Stimulated activated naive CD8-positive, alpha-beta T cell treated with anti-CD3 and anti-CD28 coated beads, Interleukin-15, Interleukin-2, amounts not matched to agents 100 U/mL and 50 U/mL, for 24 hours (primary cell): ENCODE data around the gene PDIK1L.

Experiments used
- ATAC-seq: fragments of 150-1000 bp; cut with Tn5 transposase; one replicate; pipeline ENCODE4 v1.10.0; 2021
- DNase-seq: peaks from one replicate; pipeline ENCODE4 v3.0.0; 2021

Gene PDIK1L

DNA sequence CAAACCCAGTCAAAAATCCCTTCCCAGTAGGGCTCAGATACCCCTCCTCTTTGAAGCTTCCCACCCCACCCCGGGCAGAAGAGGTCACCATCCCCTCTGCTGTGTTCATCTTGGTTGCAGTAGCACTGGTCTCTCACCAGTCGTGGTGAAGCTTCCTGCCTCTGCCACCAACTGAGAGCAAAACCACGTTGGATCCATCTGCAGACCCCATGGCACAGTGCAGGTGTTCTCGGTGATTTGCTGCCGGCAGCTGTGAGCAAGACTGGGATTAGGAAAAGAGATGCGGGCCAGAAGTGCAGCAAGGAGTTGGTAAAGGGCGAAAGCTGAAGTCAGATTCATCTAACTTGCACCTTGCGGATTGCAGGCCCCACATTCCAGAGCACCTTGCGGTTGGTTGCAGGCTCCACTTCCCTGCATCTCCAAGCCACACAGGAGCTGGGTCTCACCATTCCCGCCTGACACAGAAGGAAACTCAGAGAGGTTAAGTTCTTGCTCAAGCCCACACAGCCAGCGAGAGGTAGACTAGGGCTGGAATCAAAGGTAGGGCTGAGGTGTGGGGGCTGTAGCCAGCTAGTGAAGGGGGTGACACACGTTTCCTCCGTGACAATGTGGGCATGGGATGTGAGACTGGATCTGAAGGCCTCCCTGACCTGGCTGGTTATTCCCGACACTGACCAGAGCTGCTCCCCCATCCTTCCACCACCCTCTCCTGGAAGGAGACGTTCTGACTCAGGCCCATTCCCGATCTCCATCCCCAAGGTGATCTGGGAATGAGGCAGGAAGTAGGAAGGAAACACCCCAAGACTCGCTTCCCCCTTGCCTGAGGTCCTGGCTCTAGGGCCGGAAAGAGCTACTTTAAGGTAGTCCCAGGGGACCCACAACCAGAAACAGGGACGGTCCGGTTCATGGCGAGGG is 44.0 kb downstream of the PDIK1L start:
- DNase-seq: no peak
- no peak for ATAC-seq

DNA sequence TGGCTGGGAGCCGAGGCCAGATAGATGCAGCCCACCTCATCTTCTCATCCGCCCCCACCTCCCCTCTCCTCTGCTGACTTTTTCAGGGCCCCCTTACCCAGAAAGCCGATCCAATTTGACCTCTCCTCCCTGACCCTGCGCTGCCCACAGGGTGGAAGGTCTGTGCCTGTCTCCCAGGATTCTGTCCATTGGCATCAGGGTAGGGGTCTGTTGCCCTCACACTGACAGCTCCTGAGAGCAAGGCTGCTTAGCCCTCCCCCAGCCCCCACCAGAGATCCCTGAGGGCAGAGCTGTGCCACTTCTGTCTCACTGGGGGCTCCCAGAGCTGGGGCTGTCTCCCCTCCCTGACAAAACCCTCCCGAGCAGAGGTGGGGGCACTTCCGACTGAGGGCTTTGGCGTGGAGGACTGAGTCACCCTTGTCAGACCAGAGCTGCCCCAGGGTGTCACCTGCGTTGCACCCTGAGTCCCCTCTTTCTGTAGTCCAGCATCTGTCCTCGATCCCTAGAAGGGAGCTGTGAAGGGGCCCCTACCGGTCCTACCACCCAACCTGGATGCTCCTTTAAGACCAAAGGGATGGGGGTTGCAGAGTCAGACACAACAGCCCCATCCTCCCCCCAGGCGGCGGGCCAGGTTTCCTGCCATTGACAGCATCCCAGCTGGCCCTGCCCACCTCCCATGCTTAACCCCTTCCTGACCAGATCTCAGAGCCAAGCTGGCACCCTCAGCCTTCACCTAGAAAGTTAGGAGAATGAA is 44.8 kb downstream of the PDIK1L start:
- no peak for ATAC-seq

DNA sequence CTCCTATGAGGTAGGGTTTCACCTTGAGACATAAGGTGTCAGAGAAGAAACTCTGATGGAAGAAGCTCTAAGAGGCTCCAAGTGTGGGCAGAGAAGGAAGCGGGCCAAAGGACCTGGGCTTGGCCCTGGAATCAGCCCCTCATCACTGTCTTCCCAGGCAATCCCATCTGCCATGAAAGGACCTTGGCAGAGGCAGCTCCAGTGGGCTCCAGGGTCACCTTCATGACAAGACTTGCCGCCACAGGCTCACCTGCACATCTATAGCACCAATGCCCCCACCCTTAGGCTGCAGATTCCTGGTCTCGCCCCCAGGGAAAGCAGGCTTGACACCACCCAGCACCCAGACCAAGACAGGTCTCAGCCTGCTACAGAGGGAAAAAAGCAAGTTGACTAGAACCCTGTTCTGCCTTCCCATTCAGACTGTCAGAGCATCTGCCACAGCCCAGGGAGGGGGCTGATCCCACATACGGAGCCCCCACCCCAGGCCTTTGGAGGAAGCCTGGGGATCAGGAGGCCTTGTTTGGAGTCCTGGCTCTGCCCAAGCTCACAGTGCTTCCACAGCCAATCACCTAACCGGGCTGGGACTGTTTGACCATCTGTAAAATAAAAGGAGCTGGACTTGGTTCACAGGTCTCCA is 46.8 kb downstream of the PDIK1L start:
- DNase-seq (no peak), ATAC-seq (no peak)

More for the DNA sequence above, 44.8 kb downstream of the PDIK1L start:
- no peak for DNase-seq

DNA sequence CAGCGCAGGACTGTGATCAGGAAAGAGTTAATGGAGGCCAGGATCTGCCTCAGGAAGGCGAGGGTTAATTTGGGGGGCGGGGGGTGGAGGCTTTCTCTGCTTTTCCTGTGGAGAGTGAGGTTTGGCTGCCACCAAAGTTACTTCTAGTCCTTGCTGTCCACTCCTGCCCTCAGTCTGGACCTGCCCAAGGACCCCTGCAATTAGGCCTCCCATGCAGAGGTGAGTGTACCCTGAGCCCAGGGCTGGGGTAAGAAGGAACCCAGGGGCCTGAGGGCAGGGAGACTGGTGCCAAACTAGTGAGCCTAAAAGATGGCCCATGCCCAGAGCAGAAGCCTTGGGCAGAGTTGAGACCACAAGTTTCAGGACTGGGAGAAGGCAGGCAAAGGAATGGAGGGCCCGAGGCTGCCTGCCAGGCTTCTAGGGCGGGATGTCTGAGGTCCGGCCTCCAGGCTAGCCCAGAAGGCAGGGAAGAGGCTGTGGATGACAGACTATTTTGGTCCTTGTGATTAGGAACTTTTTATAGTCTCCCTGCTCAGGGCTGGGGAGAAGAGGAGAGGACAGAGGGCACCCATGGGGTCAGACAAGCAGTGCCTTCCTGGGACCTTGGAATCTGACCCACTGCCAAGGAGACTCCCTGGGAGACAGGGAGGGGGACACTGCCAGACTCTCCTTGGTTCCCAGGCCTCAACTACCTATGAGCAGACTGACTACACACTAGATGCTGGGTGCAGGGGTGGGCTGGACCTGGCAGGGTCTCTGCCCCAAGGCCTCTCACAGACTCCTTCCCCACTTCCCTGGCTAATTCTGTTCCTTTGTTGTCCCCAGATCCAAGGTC is 47.5 kb downstream of the PDIK1L start, which contains the start of gene FAM110D:
Gene FAM110D, plus strand, starts transcription at position 172 of the 835 bp plus-strand sequence. CDS start 2,213 bp downstream, outside the sequence.
- ATAC-seq (no peak), DNase-seq (no peak)

DNA sequence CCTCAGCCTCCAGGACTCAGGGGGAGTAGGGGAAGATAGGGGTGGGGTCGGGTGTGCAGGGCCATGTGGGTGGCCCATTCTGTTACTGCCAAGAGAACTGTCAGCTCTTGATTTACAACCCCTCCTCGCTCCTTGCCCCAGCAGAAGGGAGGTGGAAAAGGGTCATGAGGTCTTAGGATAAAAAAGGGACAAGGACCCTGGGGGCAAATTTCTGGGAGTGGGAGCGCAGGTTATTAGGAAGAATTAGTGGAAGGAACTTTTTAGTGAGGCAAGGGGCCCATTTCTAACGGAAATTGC is 48.1 kb downstream of the PDIK1L start:
- DNase-seq: no peak
- ATAC-seq: no peak

DNA sequence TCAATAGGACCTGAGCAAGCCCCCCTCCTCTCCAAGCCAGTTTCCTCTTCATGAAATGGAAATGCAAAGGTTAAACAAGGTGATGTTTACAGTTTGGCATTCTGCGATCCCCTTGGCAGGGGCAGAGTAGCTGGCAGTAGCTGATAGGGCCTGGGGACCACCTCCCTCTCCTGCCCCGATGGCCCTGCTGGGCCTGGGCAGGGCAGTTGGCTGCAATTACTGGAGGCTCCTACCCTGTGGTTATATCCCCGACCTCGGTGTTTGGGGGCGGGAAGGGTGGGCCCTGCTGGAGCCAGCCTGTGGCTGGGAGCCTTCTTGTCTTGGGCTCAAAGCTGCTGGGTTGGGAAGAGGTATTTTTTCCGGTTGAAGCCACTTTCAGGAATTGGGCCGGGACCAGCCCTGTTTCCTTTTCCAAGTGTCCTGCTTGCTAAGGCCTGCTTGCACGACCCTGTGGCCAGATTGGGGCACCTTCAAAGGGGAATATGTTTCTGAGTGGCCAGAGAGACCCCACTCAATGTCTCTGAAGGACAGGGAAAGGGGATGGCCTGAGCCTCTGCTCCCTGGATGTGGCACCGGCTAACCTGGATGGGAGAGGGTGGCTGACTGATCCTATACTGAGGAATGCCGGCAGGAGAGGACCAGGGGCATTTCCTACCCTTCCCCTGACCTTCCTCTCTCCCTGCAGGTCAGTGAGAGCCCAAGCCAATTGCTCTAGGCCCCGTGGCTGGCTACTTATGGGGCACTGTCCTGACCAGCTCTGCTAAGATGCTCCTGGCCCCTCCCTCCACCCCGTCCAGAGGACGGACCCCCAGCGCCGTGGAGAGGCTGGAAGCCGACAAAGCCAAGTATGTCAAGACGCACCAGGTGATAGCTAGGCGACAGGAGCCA is 49.1 kb downstream of the PDIK1L start:
- DNase-seq (no peak), ATAC-seq (no peak)

DNA sequence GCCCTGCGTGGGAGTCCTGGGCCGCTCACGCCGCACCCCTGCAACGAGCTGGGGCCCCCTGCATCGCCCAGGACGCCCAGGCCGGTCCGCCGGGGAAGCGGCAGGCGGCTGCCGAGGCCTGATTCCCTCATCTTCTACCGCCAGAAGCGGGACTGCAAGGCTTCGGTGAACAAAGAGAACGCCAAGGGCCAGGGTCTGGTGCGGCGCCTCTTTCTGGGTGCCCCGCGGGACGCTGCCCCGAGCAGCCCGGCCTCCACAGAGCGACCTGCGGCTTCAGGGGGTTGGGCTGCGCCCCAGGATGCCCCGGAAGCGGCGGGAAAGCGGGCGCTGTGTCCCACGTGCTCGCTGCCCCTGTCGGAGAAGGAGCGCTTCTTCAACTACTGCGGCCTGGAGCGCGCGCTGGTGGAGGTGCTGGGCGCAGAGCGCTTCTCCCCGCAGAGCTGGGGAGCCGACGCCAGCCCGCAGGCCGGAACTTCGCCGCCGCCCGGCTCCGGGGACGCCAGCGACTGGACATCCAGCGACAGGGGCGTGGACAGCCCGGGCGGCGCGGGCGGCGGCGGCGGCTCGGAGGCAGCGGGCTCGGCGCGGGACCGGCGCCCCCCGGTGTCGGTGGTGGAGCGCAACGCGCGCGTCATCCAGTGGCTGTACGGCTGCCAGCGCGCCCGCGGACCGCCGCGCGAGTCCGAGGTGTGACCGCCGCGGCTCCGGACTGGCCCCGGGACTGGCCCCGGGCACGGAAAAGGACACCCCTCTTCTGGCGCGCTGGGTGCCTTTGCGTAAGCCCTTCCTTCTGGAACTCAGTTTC is 50.0 kb downstream of the PDIK1L start:
- ATAC-seq (peak; percentile 49), DNase-seq (peak; percentile 54)

DNA sequence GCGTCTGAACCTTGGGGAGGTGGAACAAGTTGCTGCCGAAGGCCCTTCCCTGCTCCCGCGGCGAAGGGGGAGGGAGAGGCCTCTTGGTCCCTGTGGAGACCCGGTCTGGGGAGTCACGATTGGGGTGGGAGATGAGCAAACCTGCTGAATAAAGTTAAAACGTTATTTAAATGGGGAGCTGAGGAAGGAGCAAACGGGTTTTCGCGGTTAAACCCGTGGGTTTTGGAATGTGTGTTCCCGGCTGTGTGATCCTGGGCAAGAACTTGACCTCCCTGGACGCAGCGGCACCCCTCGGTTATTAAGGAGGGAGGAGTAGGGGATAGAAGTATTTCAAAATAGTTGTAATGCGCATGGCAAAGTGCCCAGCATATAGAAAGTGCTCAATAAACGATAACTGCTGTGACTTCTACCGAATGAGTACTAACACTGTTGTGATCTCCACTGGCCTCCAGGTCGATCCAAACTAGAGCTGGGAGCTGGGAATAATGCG is 50.6 kb downstream of the PDIK1L start:
- DNase-seq (no peak), ATAC-seq (no peak)

DNA sequence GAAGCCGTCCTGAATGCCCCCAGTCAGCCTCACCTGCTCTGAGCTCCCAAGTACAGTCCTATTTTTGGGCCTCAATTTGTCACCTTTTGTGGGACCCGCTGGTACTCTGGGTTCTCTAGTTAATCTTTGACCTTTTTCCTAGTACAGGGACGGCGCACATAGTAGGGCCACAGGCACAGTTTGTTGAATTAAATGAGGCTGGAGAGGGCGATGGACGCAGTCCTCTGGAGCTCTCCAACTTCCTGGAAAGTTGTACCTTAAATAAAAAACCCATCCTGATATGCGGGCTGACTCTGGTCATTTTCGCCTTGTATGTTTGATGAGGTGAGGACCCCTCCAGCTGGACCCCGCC is 52.0 kb downstream of the PDIK1L start:
- DNase-seq (no peak), ATAC-seq (no peak)

DNA sequence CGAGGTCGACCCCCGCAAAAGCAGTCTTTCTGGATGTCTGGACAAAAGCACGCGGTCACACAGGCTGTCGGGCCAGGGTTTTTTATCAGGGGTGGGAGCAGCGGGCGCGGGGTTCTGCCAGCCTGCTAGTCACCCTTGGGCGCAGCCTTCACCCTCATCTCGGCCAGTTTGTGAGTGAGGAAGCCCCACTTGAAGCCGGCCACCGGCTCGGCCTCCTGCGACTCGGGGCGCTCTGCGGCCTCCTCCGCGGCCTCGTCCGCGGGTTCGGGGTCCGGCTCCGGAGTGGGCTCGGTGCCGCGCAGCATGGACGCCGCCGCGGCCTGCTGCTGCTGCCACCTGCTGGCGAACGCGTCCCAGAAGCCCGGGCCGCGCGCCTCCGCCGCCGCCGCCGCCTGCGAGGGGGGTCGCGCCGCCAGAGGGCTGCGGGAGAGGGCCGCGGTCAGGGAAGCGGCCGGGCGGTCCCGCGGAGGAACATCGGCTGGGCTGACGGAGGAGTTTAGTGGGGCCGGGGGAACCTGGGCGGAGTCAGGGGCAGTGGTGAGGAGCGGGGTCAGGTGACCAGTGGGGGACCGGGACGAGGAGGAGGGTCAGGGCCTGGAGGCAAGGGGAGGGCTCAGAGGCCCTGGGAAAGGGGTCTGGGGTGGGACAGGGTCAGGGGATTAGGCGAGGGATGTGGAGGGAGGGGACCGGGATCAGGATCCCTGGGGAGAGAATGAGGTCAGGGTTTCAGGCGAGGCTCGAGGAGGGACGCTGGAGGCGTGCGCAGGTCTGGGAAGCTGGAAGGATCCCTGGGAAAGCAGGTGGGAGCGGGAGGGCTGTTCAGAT is 52.6 kb downstream of the PDIK1L start:
- DNase-seq (peak; percentile 75), ATAC-seq (no peak)

DNA sequence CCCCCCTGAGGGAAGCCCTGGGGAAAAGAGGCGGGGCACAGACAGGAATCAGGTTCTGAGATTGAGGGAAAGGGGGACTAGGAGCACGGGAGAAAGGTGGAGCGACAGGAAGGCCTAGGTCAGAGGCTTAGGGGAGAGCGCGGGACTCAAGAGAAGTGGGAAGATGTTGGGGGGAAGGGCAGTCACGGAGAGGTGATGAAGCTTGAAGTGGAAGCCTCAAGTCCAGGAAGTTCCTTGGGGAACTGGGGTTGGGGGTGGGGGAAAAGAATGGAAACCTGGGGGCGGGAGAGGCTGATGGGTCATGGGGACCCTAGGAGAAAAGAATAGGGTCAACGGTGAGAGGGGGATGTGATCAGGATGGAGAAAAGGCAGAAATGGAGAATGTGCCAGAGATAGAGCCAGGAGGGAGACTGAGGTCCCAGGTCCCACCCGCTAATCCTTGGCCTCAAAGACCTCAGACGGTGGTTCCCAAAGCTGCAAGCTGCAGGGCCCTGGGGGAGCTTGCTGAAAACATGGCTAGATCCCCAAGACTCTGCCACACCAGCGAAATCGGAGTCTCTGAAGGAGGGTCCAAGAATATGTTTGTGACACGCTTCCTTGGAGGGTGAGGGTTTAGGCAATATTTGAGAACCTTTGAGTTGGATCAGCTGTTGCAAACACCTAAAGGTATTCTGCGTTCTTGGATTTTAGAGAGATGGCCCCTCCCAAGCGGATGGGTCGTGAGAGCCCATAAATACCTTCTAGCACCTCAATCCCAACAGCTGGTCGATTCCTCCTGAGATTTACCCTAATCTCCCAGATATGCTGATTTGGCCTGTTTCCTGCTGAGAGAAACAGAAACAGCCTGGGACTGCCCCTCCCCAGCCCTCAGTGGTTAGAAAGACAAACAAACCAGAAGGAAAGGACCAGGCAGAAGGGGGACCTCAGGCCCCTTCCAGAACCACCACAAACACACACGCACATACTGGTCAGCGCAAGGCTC is 53.5 kb downstream of the PDIK1L start:
- no peak for ATAC-seq
- DNase-seq: no peak

DNA sequence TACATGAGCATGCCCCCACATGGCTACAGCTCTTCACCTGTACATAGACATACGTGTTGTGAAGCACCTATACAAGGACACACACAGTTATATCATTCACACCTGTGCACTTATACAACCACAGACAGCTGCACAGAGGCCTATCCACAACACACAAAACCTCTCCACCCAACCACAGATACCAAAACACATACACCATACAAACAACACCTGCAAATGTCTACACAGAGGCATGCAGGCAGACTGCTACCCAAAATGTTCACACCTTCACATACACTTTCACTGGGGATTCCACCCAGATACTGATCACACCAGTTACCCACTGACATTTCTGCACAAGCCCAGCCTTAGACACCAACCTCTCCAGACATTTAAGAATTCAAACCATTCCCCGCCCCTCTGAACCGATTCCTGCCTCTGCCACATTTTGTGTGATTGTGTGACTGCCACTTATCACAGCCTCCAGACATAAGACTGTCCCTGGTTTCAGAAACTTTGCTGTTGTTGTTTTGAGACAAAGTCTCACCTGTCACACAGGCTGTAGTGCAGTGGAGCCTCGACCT is 55.2 kb downstream of the PDIK1L start:
- DNase-seq (no peak), ATAC-seq (no peak)

DNA sequence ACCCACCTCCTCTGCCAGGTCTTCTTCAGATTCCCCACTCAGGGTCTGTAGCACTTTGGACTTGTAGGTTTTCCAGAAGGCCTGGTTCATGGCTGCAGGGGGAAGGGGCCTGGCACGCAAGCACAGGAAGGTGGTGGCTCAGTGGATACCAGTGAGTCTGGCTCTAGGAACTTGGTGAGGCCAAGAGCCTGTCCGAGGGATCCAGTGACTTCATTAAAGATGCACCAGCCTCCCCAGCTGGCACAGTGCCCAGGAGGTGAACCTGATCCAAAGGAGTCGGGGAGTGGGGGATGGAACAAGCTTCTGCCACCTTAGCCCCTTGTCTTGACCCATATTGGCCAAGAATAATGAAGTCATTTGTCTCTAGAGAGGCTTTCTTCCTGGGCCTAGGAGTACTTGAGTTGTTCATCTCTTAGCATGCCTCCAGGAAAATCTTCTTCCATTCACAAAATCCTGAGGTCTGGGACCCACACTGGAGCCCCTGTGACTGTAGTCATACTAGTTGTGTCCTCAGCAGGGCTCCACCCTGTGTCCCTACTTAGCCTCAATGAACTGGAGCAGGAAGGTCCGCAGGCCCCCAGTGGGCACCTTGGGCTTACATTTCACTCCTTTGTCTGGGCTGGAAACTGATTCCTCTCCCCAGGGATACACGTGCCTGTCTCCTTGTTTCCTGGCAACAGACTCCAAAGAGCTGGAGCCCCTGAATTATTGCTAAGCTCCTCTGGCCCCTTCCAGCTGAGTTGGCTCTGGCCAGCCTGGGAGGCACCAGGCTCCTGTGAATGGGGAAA is 57.0 kb downstream of the PDIK1L start, which contains the start of gene C1orf232:
Gene C1orf232, minus strand, starts transcription at position 554 of the 788 bp plus-strand sequence. Its CDS starts 464 bp downstream, at position 90.
- ATAC-seq (no peak), DNase-seq (no peak)

DNA sequence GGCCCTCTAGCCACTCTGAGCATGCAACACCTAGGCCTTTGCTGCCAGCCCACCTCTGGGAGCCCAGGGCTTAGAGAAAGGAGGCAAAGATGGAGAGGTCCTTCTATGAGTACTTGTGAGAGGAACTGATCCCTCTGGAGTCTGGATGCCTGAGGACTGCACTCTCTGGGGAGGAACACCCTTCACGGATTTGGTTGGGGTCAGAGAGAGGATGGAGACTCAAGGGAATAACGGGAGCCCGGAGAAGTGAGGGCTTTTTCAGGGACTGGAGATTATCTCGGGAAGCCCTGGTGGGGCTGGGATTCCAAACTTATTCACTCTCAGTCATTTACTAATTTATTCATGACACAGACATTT is 57.6 kb downstream of the PDIK1L start:
- no peak for ATAC-seq

DNA sequence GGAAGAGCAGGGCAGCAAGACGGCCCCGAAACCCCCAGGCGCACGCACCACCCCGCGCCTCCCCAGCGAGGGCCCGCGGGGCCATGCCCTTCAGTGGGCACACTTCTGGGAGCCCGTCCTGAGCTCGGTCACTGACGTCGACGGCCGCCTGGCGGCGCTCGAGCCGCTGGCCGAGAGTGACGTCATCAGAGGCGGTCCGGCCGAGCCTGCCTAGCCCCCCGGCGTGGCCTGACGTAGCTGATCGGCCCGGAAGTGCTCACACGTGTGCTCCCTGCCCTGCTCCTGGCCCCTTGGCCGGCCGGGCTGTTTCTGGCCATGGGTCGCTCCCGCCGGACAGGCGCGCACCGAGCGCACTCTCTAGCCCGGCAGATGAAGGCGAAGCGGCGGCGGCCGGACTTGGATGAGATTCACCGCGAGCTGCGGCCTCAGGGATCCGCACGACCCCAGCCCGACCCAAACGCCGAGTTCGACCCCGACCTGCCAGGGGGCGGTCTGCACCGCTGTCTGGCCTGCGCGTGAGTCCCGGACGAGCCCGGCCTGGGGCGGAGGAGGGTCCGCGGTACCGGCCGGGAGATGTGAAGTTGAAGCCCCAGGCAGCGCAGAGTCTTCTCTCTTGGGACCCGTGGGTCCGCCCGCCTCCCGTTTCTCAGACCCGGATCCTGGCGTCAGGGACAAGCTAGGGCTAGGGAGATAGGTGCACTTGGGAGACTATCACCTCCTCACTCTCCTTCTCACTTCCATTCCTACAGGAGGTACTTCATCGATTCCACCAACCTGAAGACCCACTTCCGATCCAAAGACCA is 58.2 kb downstream of the PDIK1L start, which contains the start of gene ZNF593:
Gene ZNF593, plus strand, starts transcription at position 240 of the 803 bp plus-strand sequence. Its CDS starts 76 bp downstream, at position 316.
- peak; percentile 93 for DNase-seq
- peak; percentile 96 for ATAC-seq

More for the DNA sequence above, 57.6 kb downstream of the PDIK1L start:
- DNase-seq: no peak

DNA sequence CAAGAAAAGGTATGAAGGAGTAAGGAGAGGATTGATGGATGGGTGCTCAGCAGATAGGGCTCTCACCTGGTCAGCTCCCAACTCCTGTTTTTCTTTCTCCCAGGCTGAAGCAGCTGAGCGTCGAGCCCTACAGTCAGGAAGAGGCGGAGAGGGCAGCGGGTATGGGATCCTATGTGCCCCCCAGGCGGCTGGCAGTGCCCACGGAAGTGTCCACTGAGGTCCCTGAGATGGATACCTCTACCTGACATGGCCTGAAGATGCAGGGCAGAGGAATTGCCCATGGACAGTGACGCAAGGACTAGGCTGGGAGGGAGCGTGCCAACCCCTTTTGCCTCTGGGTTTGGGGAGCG is 58.8 kb downstream of the PDIK1L start:
- ATAC-seq (no peak), DNase-seq (no peak)
